Measurements from ENCODE around the gene DGKI.

Gene DGKI

GRCh38 chr7:137396051-137396450 is 450.7 kb downstream of the DGKI start:
- no peak overlapping the region for H3K4me3 ChIP-seq (ENCODE audit: low read depth, low read length)
- DNase-seq (ENCODE audit: low read depth): no peak
- no peak for TF ChIP-seq CTCF (IDR thresholded peaks at IDR 0.05; ENCODE audit: control insufficient read depth, extremely low read depth, insufficient read depth)

GRCh38 chr7:137395420-137395819 is 451.4 kb downstream of the DGKI start:
- no peak overlapping the region for H3K4me3 ChIP-seq (ENCODE audit: low read depth, low read length)
- DNase-seq (ENCODE audit: low read depth): no peak
- no peak for TF ChIP-seq CTCF (IDR thresholded peaks at IDR 0.05; ENCODE audit: control insufficient read depth, extremely low read depth, insufficient read depth)

- TF ChIP-seq CTCF (IDR thresholded peaks at IDR 0.05; ENCODE audit: control insufficient read depth, extremely low read depth, insufficient read depth): no peak
- H3K4me3 ChIP-seq (ENCODE audit: low read depth, low read length): no peak overlapping the region
- no peak for DNase-seq (ENCODE audit: low read depth)
Observed at GRCh38 chr7:137393570-137393969, 453.2 kb downstream of the DGKI start.

- TF ChIP-seq CTCF (IDR thresholded peaks at IDR 0.05; ENCODE audit: control insufficient read depth, extremely low read depth, insufficient read depth): no peak
- no peak for DNase-seq (ENCODE audit: low read depth)
Observed at GRCh38 chr7:137390076-137390475, 456.7 kb downstream of the DGKI start.

GRCh38 chr7:137388916-137389315 is 457.9 kb downstream of the DGKI start:
- TF ChIP-seq CTCF (IDR thresholded peaks at IDR 0.05; ENCODE audit: control insufficient read depth, extremely low read depth, insufficient read depth): no peak
- no peak overlapping the region for H3K4me3 ChIP-seq (ENCODE audit: low read depth, low read length)
- DNase-seq (ENCODE audit: low read depth): no peak

More at GRCh38 chr7:137390076-137390475, 456.7 kb downstream of the DGKI start:
- no peak overlapping the region for H3K4me3 ChIP-seq (ENCODE audit: low read depth, low read length)

- no peak overlapping the region for H3K4me3 ChIP-seq (ENCODE audit: low read depth, low read length)
- DNase-seq (ENCODE audit: low read depth): no peak
- TF ChIP-seq CTCF (IDR thresholded peaks at IDR 0.05; ENCODE audit: control insufficient read depth, extremely low read depth, insufficient read depth): no peak
Observed at GRCh38 chr7:137386966-137387365, 459.8 kb downstream of the DGKI start.

- TF ChIP-seq CTCF (IDR thresholded peaks at IDR 0.05; ENCODE audit: control insufficient read depth, extremely low read depth, insufficient read depth): no peak
- no peak overlapping the region for H3K4me3 ChIP-seq (ENCODE audit: low read depth, low read length)
- no peak for DNase-seq (ENCODE audit: low read depth)
Observed at GRCh38 chr7:137381045-137381444, 465.7 kb downstream of the DGKI start.
